K562 (cell line): Measurements from ENCODE around the gene ATP7B. TPM values are rescaled to one million over a fixed set of nuclear protein-coding genes. Genes with fewer than 3 reads are reported as not detected.

Source experiments
- ARHGAP35 ChIP-seq: fragments of 450-650 bp; IDR thresholded peaks from 2 replicates; pipeline ENCODE4 v1.6.1; 2018; ENCODE audit not compliant: partially characterized antibody
- CBFA2T2 ChIP-seq: fragments of 450-650 bp; conservative IDR thresholded peaks from 2 replicates; pipeline ENCODE4 v1.6.1; 2017; ENCODE audit warnings: mild to moderate bottlenecking
- DNMT1 ChIP-seq: fragments of 450-650 bp; IDR thresholded peaks from 2 replicates; pipeline ENCODE4 v1.6.1; 2016; ENCODE audit warnings: antibody characterized with exemption, mild to moderate bottlenecking
- GTF2A2 ChIP-seq: IDR thresholded peaks from 2 replicates; pipeline ENCODE4 v1.6.1; 2016; ENCODE audit warnings: mild to moderate bottlenecking, missing genetic modification characterization, missing compliant biosample characterization
- HMGXB4 ChIP-seq: sonication (generic); formaldehyde crosslinking; IDR thresholded peaks from 2 replicates; pipeline ENCODE4 v1.8.1; 2023; ENCODE audit warnings: mild to moderate bottlenecking, missing genetic modification reagents
- MAZ ChIP-seq, 2 experiments: fragments of 450-650 bp in 1 of 2; sonication (generic) in 1 of 2; formaldehyde crosslinking; IDR thresholded peaks in 1 of 2; conservative IDR thresholded peaks in 1 of 2; 2 replicates each; pipeline versions ENCODE4 v1.4.0 to v1.5.0; 2020; ENCODE audit warnings: mild to moderate bottlenecking in 1 of 2, missing genetic modification reagents in 1 of 2
- NCOA1 ChIP-seq: fragments of 450-650 bp; IDR thresholded peaks from 2 replicates; pipeline ENCODE4 v1.6.1; 2016; ENCODE audit warnings: low read depth
- NFXL1 ChIP-seq: fragments of 450-650 bp; formaldehyde crosslinking; IDR thresholded peaks from 2 replicates; pipeline ENCODE4 v1.4.0; 2021; ENCODE audit warnings: mild to moderate bottlenecking
- NR2C2 ChIP-seq, 2 experiments: fragments of 200-800 bp in 1 of 2; sonication (Bioruptor generic) in 1 of 2; sonication (generic) in 1 of 2; formaldehyde crosslinking in 1 of 2; IDR thresholded peaks; 2 replicates each; pipeline versions ENCODE4 v1.6.1 to v1.8.0; 2016 to 2022; ENCODE audit warnings: mild to moderate bottlenecking in 1 of 2, missing compliant biosample characterization in 1 of 2, missing genetic modification characterization in 1 of 2, missing genetic modification reagents in 1 of 2
- PHF20 ChIP-seq: fragments of 450-650 bp; IDR thresholded peaks from 2 replicates; pipeline ENCODE4 v1.6.1; 2018; ENCODE audit not compliant: partially characterized antibody
- POLR2AphosphoS5 ChIP-seq: IDR thresholded peaks from 2 replicates; pipeline ENCODE4 v1.6.1; 2011; ENCODE audit warnings: mild to moderate bottlenecking, low read depth, low read length, moderate library complexity; ENCODE audit not compliant: control insufficient read depth, insufficient read depth
- RBBP5 ChIP-seq: fragments of 200-600 bp; sonication (generic); IDR thresholded peaks from 2 replicates; pipeline ENCODE4 v1.6.1; 2012; ENCODE audit warnings: borderline replicate concordance, mild to moderate bottlenecking, low read length, control low read depth, inconsistent platforms; ENCODE audit not compliant: insufficient read depth, poor library complexity, severe bottlenecking
- SLC30A9 ChIP-seq: fragments of 250-450 bp; sonication (Bioruptor Pico); IDR thresholded peaks from 2 replicates; pipeline ENCODE4 v1.8.0; 2022; ENCODE audit warnings: mild to moderate bottlenecking, moderate library complexity
- SMAD2 ChIP-seq: fragments of 150-350 bp; IDR thresholded peaks from 2 replicates; pipeline ENCODE4 v1.6.1; 2014; ENCODE audit warnings: low read depth, mild to moderate bottlenecking, low read length
- SNAPC5 ChIP-seq: fragments of 250-450 bp; sonication (Bioruptor Pico); IDR thresholded peaks from 2 replicates; pipeline ENCODE4 v1.8.0; 2021; ENCODE audit warnings: moderate library complexity, mild to moderate bottlenecking, inconsistent platforms
- SPI1 ChIP-seq: IDR thresholded peaks from 2 replicates; pipeline ENCODE4 v1.6.1; 2011; ENCODE audit warnings: low read depth, low read length, control low read depth, borderline replicate concordance
- TSC22D4 ChIP-seq: fragments of 450-650 bp; IDR thresholded peaks from 2 replicates; pipeline ENCODE4 v1.6.1; 2016; ENCODE audit warnings: missing genetic modification characterization, missing biosample characterization, control low read depth
- USF1 ChIP-seq: sonication (generic); formaldehyde crosslinking; IDR thresholded peaks from 2 replicates; pipeline ENCODE4 v1.9.0; 2022; ENCODE audit warnings: mild to moderate bottlenecking, missing genetic modification reagents
- ZNF239 ChIP-seq: fragments of 250-450 bp; sonication (Bioruptor Pico); IDR thresholded peaks from 2 replicates; pipeline ENCODE4 v1.4.0; 2020; ENCODE audit warnings: mild to moderate bottlenecking
- ZNF431 ChIP-seq: sonication (generic); formaldehyde crosslinking; IDR thresholded peaks from 2 replicates; pipeline ENCODE4 v1.8.0; 2022; ENCODE audit warnings: mild to moderate bottlenecking, missing genetic modification reagents
- polyA plus RNA-seq, 8 experiments: library from polyadenylated mRNA; depleted of rRNA in 4 of 8; stranded (reverse) in 5 of 8; unstranded in 3 of 8; fragments of >200 nt; fragmentation: Nextera tagmentation in 2 of 8; fragmentation: Illumina TruSeq in 1 of 8; extraction: Ambion mirVana in 2 of 8; extraction: Trizol in 1 of 8; gene quantifications; 2 replicates each; pipeline versions ENCODE4 v1.2.1 to v1.2.3, GENCODE V29; 2011 to 2014; ENCODE audit warnings: inconsistent platforms in 1 of 8, missing spikeins in 1 of 8
- total RNA-seq, 7 experiments: library from RNA; depleted of rRNA in 6 of 7; stranded (reverse); fragments of >200 nt in 6 of 7; fragmentation: Illumina TruSeq in 2 of 7; extraction: Trizol in 2 of 7; gene quantifications; 2 replicates each; pipeline versions ENCODE4 v1.2.1 to v1.2.3, GENCODE V29; 2011 to 2021; ENCODE audit warnings: low replicate concordance in 1 of 7
- TF ChIP-seq, protein P1 (sequence below): fragments of 450-650 bp; formaldehyde crosslinking; IDR thresholded peaks from 2 replicates; pipeline ENCODE4 v1.4.0; 2020; ENCODE audit warnings: mild to moderate bottlenecking, mixed read lengths
- TF ChIP-seq, protein P2 (sequence below): fragments of 250-450 bp; sonication (Bioruptor Pico); IDR thresholded peaks from 2 replicates; pipeline ENCODE4 v1.5.0; 2021

ATP7B gene
- total and polyA plus RNA-seq, 9 of the 15 experiments (the other 6 are each of a cell fraction or from before 2014, with no cell fraction given): 1.1 to 20.4 (median 8.5) TPM

DNA sequence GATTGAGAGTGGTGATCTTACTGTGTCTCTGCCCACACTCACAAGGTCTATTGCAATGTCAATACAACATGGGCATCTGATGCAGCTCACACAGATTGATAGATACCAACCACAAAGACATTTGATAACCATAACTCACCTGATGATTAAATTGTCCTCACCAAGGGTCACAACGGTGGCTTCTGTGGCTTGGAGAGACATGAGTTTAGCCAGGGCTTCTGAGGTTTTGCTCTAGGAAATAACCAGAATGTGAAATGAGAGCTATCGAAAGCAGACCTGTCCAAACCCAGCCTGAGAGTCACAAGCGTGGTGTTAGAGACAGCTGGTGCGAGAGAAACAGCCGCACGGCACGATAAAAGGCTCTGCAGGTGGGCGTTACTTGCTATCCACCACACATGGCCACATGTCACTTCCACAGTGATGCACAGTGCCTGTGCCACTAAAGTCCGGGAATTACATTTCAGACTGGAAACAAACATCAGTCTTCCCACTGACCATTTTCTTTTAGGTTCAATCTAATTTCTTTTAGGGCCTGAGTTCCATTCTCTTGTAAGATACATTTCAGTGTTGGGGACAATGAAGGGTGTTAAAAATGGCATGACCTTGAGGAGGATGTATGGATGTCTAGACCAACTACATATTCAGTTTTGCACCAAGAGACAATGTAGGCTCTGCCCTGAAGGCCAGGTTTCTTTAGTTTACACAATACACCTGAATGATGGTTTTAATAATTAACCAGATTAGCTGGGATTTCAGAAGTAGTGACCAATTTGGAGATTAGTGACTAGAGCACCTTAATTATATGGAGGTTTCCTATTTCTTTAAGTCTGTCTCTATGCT lies 53.7 kb downstream of the ATP7B start (continued):
- TF ChIP-seq, protein P1, sequence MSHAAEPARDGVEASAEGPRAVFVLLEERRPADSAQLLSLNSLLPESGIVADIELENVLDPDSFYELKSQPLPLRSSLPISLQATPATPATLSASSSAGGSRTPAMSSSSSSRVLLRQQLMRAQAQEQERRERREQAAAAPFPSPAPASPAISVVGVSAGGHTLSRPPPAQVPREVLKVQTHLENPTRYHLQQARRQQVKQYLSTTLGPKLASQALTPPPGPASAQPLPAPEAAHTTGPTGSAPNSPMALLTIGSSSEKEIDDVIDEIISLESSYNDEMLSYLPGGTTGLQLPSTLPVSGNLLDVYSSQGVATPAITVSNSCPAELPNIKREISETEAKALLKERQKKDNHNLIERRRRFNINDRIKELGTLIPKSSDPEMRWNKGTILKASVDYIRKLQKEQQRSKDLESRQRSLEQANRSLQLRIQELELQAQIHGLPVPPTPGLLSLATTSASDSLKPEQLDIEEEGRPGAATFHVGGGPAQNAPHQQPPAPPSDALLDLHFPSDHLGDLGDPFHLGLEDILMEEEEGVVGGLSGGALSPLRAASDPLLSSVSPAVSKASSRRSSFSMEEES (CRISPR knock-in tag): no peak
- TF ChIP-seq NFXL1 (CRISPR knock-in tag) (no peak), NR2C2 (CRISPR knock-in tag; IDR thresholded peaks at IDR 0.05) (no peak), NR2C2 (tag; IDR thresholded peaks at IDR 0.05) (no peak), RBBP5 (no peak), ZNF239 (no peak), ZNF431 (CRISPR knock-in tag) (no peak), DNMT1 (no peak), CBFA2T2 (peak; percentile 67), USF1 (CRISPR knock-in tag) (no peak), SNAPC5 (no peak), ARHGAP35 (no peak), GTF2A2 (tag) (no peak), TSC22D4 (tag) (no peak), MAZ (CRISPR knock-in tag; conservative IDR thresholded peaks at IDR 0.05 in 1 of 2, IDR thresholded peaks at IDR 0.05 in 1 of 2) (no peak), SPI1 (no peak), NCOA1 (no peak), SMAD2 (no peak), SLC30A9 (CRISPR knock-in tag) (no peak), HMGXB4 (CRISPR knock-in tag) (no peak), PHF20 (no peak), POLR2AphosphoS5 (peak; percentile 54; the same call in 1 of the 2 replicates)
- TF ChIP-seq, protein P2, sequence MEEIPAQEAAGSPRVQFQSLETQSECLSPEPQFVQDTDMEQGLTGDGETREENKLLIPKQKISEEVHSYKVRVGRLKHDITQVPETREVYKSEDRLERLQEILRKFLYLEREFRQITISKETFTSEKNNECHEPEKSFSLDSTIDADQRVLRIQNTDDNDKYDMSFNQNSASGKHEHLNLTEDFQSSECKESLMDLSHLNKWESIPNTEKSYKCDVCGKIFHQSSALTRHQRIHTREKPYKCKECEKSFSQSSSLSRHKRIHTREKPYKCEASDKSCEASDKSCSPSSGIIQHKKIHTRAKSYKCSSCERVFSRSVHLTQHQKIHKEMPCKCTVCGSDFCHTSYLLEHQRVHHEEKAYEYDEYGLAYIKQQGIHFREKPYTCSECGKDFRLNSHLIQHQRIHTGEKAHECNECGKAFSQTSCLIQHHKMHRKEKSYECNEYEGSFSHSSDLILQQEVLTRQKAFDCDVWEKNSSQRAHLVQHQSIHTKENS: no peak
